Neuronal stem cell (in vitro differentiated cells): ENCODE results near the gene EXT2.

Experiments
- DNase-seq: peaks from one replicate; pipeline ENCODE4 v3.0.0-alpha.2; 2013; ENCODE audit warnings: low spot score
- H2AFZ ChIP-seq: one replicate; pipeline ENCODE4 v1.6.1; 2013; ENCODE audit warnings: mild to moderate bottlenecking, low read length, inconsistent platforms
- H2AK5ac ChIP-seq: 2 replicates; pipeline ENCODE4 v1.6.1; 2013; ENCODE audit warnings: low read depth, mild to moderate bottlenecking, inconsistent platforms, low read length, moderate library complexity, mixed read lengths
- H2BK120ac ChIP-seq: 2 replicates; pipeline ENCODE4 v1.6.1; 2013; ENCODE audit warnings: low read depth, mild to moderate bottlenecking, inconsistent platforms, low read length, moderate library complexity, mixed read lengths
- H2BK12ac ChIP-seq: one replicate; pipeline ENCODE4 v1.6.1; 2013; ENCODE audit warnings: low read length, inconsistent platforms
- H2BK15ac ChIP-seq: 2 replicates; pipeline ENCODE4 v1.6.1; 2013; ENCODE audit warnings: mild to moderate bottlenecking, low read length, inconsistent platforms, mixed read lengths
- H2BK5ac ChIP-seq: one replicate; pipeline ENCODE4 v1.6.1; 2013; ENCODE audit warnings: inconsistent platforms, mild to moderate bottlenecking, low read length, moderate library complexity
- H3K14ac ChIP-seq: one replicate; pipeline ENCODE4 v1.6.1; 2013; ENCODE audit warnings: low read length, inconsistent platforms
- H3K18ac ChIP-seq: 2 replicates; pipeline ENCODE4 v1.6.1; 2013; ENCODE audit warnings: low read length, inconsistent platforms
- H3K23ac ChIP-seq: 2 replicates; pipeline ENCODE4 v1.6.1; 2013; ENCODE audit warnings: low read depth, mild to moderate bottlenecking, mixed read lengths, low read length, inconsistent platforms; ENCODE audit not compliant: poor library complexity
- H3K27ac ChIP-seq: replicated peaks from 3 replicates; pipeline ENCODE4 v1.5.1; 2013; ENCODE audit warnings: low read length, inconsistent platforms
- H3K27me3 ChIP-seq, 3 experiments: 2 replicates each; pipeline ENCODE4 v1.6.1; 2013; ENCODE audit warnings: low read length in 3 of 3, mild to moderate bottlenecking in 2 of 3, inconsistent platforms in 1 of 3, low read depth in 1 of 3, mixed read lengths in 1 of 3, moderate library complexity in 1 of 3; ENCODE audit not compliant: control insufficient read depth in 3 of 3, insufficient read depth in 3 of 3
- H3K36me3 ChIP-seq, 2 donors: replicated peaks in 1 of 2; 2 replicates each; pipeline ENCODE4 v1.6.1; 2013; ENCODE audit warnings: low read length in 2 of 2; ENCODE audit not compliant: control insufficient read depth in 2 of 2, insufficient read depth in 2 of 2
- H3K4ac ChIP-seq: 2 replicates; pipeline ENCODE4 v1.6.1; 2013; ENCODE audit warnings: inconsistent platforms, mild to moderate bottlenecking, low read length, moderate library complexity
- H3K4me1 ChIP-seq, 2 donors: 1 replicate in 1 of 2; 2 replicates in 1 of 2; pipeline ENCODE4 v1.6.1; 2013; ENCODE audit warnings: low read length in 2 of 2, low read depth in 1 of 2; ENCODE audit not compliant: control insufficient read depth in 2 of 2, insufficient read depth in 1 of 2
- H3K4me2 ChIP-seq: one replicate; pipeline ENCODE4 v1.6.1; 2013; ENCODE audit warnings: mild to moderate bottlenecking, low read length, inconsistent platforms; ENCODE audit not compliant: insufficient read depth, poor library complexity, severe bottlenecking
- H3K4me3 ChIP-seq, 2 donors: 2 replicates each; pipeline ENCODE4 v1.5.1; 2013; ENCODE audit warnings: low read length in 2 of 2, mild to moderate bottlenecking in 2 of 2, inconsistent platforms in 1 of 2, moderate library complexity in 1 of 2
- H3K79me1 ChIP-seq: one replicate; pipeline ENCODE4 v1.6.1; 2013; ENCODE audit warnings: low read depth, mild to moderate bottlenecking, inconsistent platforms, low read length, moderate library complexity
- H3K9ac ChIP-seq: one replicate; pipeline ENCODE4 v1.6.1; 2013; ENCODE audit warnings: mild to moderate bottlenecking, low read depth, low read length, inconsistent platforms; ENCODE audit not compliant: poor library complexity
- H3K9me3 ChIP-seq, 2 donors: replicated peaks in 1 of 2; 2 replicates each; pipeline versions ENCODE3 to v1.6.1; 2013; ENCODE audit warnings: low read length in 2 of 2, mild to moderate bottlenecking in 2 of 2, inconsistent platforms in 1 of 2, low read depth in 1 of 2, mixed read lengths in 1 of 2, moderate library complexity in 1 of 2; ENCODE audit not compliant: control insufficient read depth in 2 of 2, insufficient read depth in 1 of 2
- H4K8ac ChIP-seq: one replicate; pipeline ENCODE4 v1.6.1; 2013; ENCODE audit warnings: low read depth, mild to moderate bottlenecking, inconsistent platforms, low read length, moderate library complexity
- H4K91ac ChIP-seq: one replicate; pipeline ENCODE4 v1.6.1; 2013; ENCODE audit warnings: low read length, low read depth, mild to moderate bottlenecking, inconsistent platforms; ENCODE audit not compliant: poor library complexity
- WGBS, 2 donors: extraction: QIAGEN DNeasy Blood & Tissue Kit; methylation state at CpG; one replicate each; pipeline ENCODE4 v1.1.7; 2013; ENCODE audit warnings: missing lambda C conversion rate in 2 of 2, mixed read lengths in 1 of 2; ENCODE audit not compliant: insufficient read length in 2 of 2, insufficient replicate concordance in 1 of 2; ENCODE audit errors: extremely low coverage in 2 of 2; 5-methylcytosine and 5-hydroxymethylcytosine counted together

The EXT2 gene

GRCh38 chr11:44266056-44266780 is 170.7 kb downstream of the EXT2 start:
- Histone ChIP-seq H3K79me1 (no peaks in the 10 kb centered on the region), H3K9ac (peak overlapping the region; percentile 10), H2AFZ (no peak overlapping the region), H3K27me3 (peaks cover 0 to 5% (median 0%) of the 10 kb centered on the region in 3 experiments), H3K18ac (peak overlapping the region; percentile 89), H3K27ac (no peak overlapping the region), H3K23ac (no peak overlapping the region), H3K14ac (no peak overlapping the region), H3K4me3 (no peak overlapping the region), H2BK12ac (peak overlapping the region; percentile 4), H3K9me3 (no peaks in the 10 kb centered on the region), H3K4me1 (peaks cover 9 to 14% of the 10 kb centered on the region in 2 donors), H4K8ac (no peak overlapping the region), H2BK5ac (no peak overlapping the region), H2AK5ac (peak overlapping the region; percentile 77), H2BK120ac (peak overlapping the region; percentile 40), H2BK15ac (peak overlapping the region; percentile 40), H3K4ac (peak overlapping the region; percentile 39), H3K36me3 (no peaks in the 10 kb centered on the region), H4K91ac (no peak overlapping the region), H3K4me2 (no peak overlapping the region)
- no CpG with 5 or more reads among the region's 9 CpGs for WGBS, 2 donors
- no peak for DNase-seq

- H2BK15ac ChIP-seq = no peak overlapping the region
- WGBS, 2 donors = no CpG with 5 or more reads among the region's 24 CpGs
- H3K27me3 ChIP-seq = peaks cover 0 to 5% (median 0%) of the 10 kb centered on the region in 3 experiments
These were observed 171.7 kb downstream of the EXT2 start for GRCh38 chr11:44267006-44267749.

GRCh38 chr11:44267750-44268613 is 172.5 kb downstream of the EXT2 start:
- no peak overlapping the region for H3K9ac ChIP-seq
- H3K4me2 ChIP-seq = no peak overlapping the region
- no peak overlapping the region for H2BK120ac ChIP-seq
- no peak overlapping the region for H2BK5ac ChIP-seq
- no peak overlapping the region for H3K14ac ChIP-seq
- H3K4me3 ChIP-seq = no peak overlapping the region
- no peaks in the 10 kb centered on the region for H3K9me3 ChIP-seq
- H4K91ac ChIP-seq = no peak overlapping the region
- H3K23ac ChIP-seq = no peak overlapping the region
- H2BK12ac ChIP-seq = no peak overlapping the region
- peaks cover 0 to 5% (median 0%) of the 10 kb centered on the region in 3 experiments for H3K27me3 ChIP-seq
- H4K8ac ChIP-seq = no peak overlapping the region
- no peak overlapping the region for H3K27ac ChIP-seq
- WGBS, 2 donors = no CpG with 5 or more reads among the region's 8 CpGs
- H3K4me1 ChIP-seq = peaks cover 9 to 14% of the 10 kb centered on the region in 2 donors
- H2AK5ac ChIP-seq = no peak overlapping the region
- no peak overlapping the region for H3K4ac ChIP-seq
- H3K79me1 ChIP-seq = no peaks in the 10 kb centered on the region
- no peak overlapping the region for H2AFZ ChIP-seq
- no peak overlapping the region for H2BK15ac ChIP-seq
- H3K18ac ChIP-seq = no peak overlapping the region
- H3K36me3 ChIP-seq = no peaks in the 10 kb centered on the region
- DNase-seq = no peak

More at GRCh38 chr11:44267006-44267749, 171.7 kb downstream of the EXT2 start:
- Histone ChIP-seq H3K4me3 (no peak overlapping the region), H4K8ac (no peak overlapping the region), H3K79me1 (no peaks in the 10 kb centered on the region), H2BK120ac (peak overlapping the region; percentile 40), H3K18ac (no peak overlapping the region), H3K4me2 (no peak overlapping the region), H3K23ac (peak overlapping the region; percentile 8), H3K9ac (no peak overlapping the region), H3K9me3 (no peaks in the 10 kb centered on the region), H2BK12ac (no peak overlapping the region), H2AK5ac (no peak overlapping the region), H3K14ac (no peak overlapping the region), H2AFZ (no peak overlapping the region), H3K4me1 (peaks cover 9 to 14% of the 10 kb centered on the region in 2 donors), H3K36me3 (no peaks in the 10 kb centered on the region), H4K91ac (no peak overlapping the region), H2BK5ac (no peak overlapping the region), H3K27ac (no peak overlapping the region), H3K4ac (no peak overlapping the region)
- no peak for DNase-seq
